Dendritic cell treated with granulocyte-macrophage colony-stimulating factor and Interleukin-4, amounts not matched to agents 40 ng/mL and 50 ng/mL, for 4 days (primary cell): ENCODE measurements around the gene C4BPA.

Source experiments
- H3K27ac Mint-ChIP-seq: one replicate; pipeline ENCODE4 v1.8.0; 2022; ENCODE audit warnings: mild to moderate bottlenecking, mixed read lengths
- H3K27me3 Mint-ChIP-seq: one replicate; pipeline ENCODE4 v1.8.0; 2022; ENCODE audit warnings: mild to moderate bottlenecking, mixed read lengths
- H3K36me3 Mint-ChIP-seq: one replicate; pipeline ENCODE4 v1.8.0; 2022; ENCODE audit warnings: low read depth, mixed read lengths
- H3K4me1 Mint-ChIP-seq: one replicate; pipeline ENCODE4 v1.8.0; 2022; ENCODE audit warnings: low read depth, mixed read lengths
- H3K4me3 Mint-ChIP-seq: one replicate; pipeline ENCODE4 v1.8.0; 2022; ENCODE audit warnings: mild to moderate bottlenecking, moderate library complexity, mixed read lengths
- H3K9me3 Mint-ChIP-seq: one replicate; pipeline ENCODE4 v1.8.0; 2022; ENCODE audit warnings: mixed read lengths
- intact Hi-C: fragments of 100-400 bp; cut with micrococcal nuclease; formaldehyde crosslinking; loops from one replicate; pipeline ENCODE4 v1.15.0; 2022

Gene C4BPA

DNA sequence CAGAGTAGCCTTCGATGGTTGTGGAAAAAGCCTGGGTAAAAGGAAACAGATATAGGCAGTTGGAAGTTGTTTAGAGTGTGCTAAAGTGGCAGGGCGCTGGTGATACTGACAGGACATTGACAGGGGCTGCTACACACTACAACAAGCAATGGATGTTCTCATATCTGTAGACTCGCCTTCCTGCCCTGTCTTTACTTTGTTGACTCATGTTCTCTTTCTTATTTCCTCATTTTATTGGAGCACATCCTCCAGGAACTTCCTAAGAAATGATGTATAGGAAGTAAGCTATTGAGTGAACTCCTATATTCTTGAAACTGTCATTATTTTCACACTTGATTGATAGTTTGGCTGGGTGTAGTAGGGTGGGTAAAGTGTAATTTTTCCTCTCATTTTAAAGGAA lies 51.0 kb downstream of the C4BPA start:
- Mint-ChIP-seq H3K27ac (peak overlapping the region; percentile 31), H3K4me3 (no peak overlapping the region), H3K4me1 (peaks cover 39% of the 10 kb centered on the region), H3K27me3 (no peaks in the 10 kb centered on the region), H3K9me3 (peaks cover 28% of the 10 kb centered on the region), H3K36me3 (peaks cover 10% of the 10 kb centered on the region)
- intact Hi-C loops = loop anchor here (5.0 kb wide), 1 partner anchor 52 kb away; no protein-coding TSS in a partner anchor

DNA sequence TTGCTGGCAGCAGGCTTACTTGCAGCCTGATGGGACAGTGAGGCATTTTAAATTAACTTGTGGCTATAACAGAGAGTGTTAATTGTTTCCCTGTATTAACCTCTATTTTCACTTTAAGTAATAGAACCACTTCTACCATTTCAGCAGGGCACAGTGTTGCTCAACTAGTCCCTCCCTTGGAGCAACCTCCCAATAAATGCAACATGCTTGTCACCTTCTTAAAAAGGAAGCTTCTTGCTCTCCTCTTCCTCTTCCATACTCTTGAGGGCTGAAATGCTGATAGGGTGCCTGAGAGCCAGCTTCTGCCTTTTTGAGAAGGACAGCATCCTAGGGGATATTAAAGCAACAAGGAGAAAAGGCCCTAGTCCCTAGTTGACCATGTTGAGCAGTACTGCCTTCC lies 52.1 kb downstream of the C4BPA start:
- Mint-ChIP-seq H3K36me3 (peaks cover 10% of the 10 kb centered on the region), H3K4me3 (no peak overlapping the region), H3K27me3 (no peaks in the 10 kb centered on the region), H3K4me1 (peaks cover 43% of the 10 kb centered on the region), H3K27ac (peak overlapping the region; percentile 31), H3K9me3 (peaks cover 19% of the 10 kb centered on the region)
- intact Hi-C loops = loop anchor here (5.0 kb wide), 1 partner anchor 51 kb away; no protein-coding TSS in a partner anchor

DNA sequence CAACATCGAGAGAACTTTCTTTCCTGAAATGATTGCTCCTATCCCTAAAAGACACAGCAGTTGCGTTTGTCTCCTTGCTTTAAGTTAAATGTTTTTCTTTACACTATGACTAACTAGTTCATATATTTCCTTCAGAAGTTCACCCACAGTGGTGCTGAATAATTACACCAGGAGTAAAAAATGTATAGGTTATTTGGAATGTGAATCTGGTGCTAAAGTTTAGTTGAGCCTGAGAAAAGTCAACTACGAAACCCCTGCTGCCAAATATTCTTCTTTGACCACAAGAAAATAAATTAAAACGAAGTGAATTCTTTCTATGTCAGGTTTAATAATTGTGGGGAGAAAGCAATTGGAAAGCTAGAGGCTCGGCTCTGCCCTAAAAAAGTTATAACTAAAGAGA lies 52.8 kb downstream of the C4BPA start:
- intact Hi-C loops = loop anchor here (5.0 kb wide), 1 partner anchor 50 kb away; no protein-coding TSS in a partner anchor
- Mint-ChIP-seq H3K27me3 (no peaks in the 10 kb centered on the region), H3K36me3 (peaks cover 2% of the 10 kb centered on the region), H3K4me3 (no peak overlapping the region), H3K4me1 (peaks cover 48% of the 10 kb centered on the region), H3K9me3 (peaks cover 12% of the 10 kb centered on the region), H3K27ac (peak overlapping the region; percentile 31)

DNA sequence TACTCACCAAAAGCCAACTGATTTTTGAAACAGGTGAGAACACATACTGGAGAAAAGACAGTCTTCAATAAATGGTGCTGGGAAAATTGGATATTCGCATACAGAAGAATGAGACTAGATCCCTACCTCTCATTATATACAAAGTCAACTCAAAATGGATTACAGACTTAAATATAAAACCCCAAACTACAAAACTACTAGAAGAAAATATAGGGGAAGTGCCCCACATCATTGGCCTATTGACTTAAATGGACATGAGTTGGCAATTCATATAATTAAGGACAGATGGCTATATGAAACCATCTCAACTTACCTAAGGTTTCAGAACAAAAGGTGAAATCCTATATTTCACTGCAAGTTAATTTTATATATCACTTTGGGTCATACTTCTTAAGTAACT lies 60.1 kb downstream of the C4BPA start:
- Mint-ChIP-seq H3K36me3 (no peaks in the 10 kb centered on the region), H3K9me3 (peaks cover 28% of the 10 kb centered on the region), H3K27ac (no peak overlapping the region), H3K27me3 (no peaks in the 10 kb centered on the region), H3K4me1 (peaks cover 15% of the 10 kb centered on the region), H3K4me3 (no peak overlapping the region)
- intact Hi-C loops = no loop called here

DNA sequence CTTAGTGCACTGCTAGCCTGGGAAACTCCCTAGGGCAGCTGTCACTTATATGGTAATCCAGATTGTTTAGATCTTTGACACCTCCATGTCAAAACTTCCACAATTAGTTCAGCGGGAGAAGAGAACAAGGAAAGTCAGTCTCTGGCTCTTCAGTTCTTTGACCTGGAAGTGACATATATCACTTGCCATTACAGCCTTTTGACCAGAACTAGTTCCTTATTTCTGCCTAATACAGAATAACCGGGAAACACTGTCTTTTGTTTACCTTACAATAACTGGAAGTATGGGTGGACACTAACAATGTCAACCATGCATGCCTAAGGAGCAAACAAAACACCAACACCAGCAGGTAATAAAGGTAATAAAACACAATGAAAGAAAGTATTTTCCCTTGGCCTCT lies 68.3 kb downstream of the C4BPA start:
- no peaks in the 10 kb centered on the region for H3K36me3 Mint-ChIP-seq
- H3K27ac Mint-ChIP-seq = peak overlapping the region; percentile 58
- H3K4me1 Mint-ChIP-seq = peaks cover 17% of the 10 kb centered on the region
- peaks cover 8% of the 10 kb centered on the region for H3K9me3 Mint-ChIP-seq
- H3K4me3 Mint-ChIP-seq = no peak overlapping the region
- intact Hi-C loops = loop anchor here (5.0 kb wide), 1 partner anchor 35 kb away; no protein-coding TSS in a partner anchor
- H3K27me3 Mint-ChIP-seq = no peaks in the 10 kb centered on the region

DNA sequence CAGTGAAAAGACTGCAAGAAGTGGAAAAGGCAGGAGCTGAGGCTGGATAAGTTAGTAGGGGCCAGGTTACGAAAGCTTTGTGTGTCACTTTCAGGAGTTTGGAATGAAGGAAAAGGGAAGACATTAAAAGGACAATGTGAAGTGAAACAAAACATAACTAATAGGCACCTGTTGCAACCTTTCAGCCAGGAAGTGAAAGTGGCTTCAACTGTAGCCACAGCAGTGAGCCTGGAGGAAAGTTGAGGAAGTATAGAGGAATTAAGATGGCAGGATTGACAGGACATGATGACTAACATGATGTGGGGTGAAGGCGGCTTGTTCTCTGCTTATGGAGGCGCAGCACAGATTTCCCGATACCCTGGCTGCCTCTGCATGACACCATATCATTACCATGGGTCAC lies 68.9 kb downstream of the C4BPA start:
- H3K27me3 Mint-ChIP-seq = no peaks in the 10 kb centered on the region
- intact Hi-C loops = loop anchor here (5.0 kb wide), 1 partner anchor 34 kb away; no protein-coding TSS in a partner anchor
- H3K4me1 Mint-ChIP-seq = peaks cover 17% of the 10 kb centered on the region
- peak overlapping the region; percentile 58 for H3K27ac Mint-ChIP-seq
- no peak overlapping the region for H3K4me3 Mint-ChIP-seq
- peaks cover 8% of the 10 kb centered on the region for H3K9me3 Mint-ChIP-seq
- no peaks in the 10 kb centered on the region for H3K36me3 Mint-ChIP-seq

DNA sequence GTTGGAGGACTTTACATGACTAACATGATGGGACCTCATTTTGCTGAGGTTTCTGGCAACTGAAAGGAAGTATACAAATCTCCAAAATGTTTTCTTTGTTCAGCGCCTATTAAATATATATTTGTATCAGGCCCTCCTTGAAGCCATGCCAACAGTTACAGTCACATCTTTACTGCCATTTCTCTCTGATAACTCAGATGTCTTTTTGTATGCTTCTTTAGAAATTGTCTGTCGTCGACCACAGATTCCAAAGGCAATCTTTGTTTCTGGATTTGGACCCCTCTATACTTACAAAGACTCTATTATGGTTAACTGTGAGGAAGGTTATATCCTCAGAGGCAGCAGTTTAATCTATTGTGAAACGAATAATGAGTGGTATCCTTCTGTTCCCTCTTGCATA lies 69.4 kb downstream of the C4BPA start:
- Mint-ChIP-seq H3K27ac (peak overlapping the region; percentile 58), H3K36me3 (no peaks in the 10 kb centered on the region), H3K4me1 (peaks cover 17% of the 10 kb centered on the region), H3K27me3 (no peaks in the 10 kb centered on the region), H3K9me3 (peaks cover 8% of the 10 kb centered on the region), H3K4me3 (no peak overlapping the region)
- intact Hi-C loops = loop anchor here (5.0 kb wide), 1 partner anchor 34 kb away; no protein-coding TSS in a partner anchor

DNA sequence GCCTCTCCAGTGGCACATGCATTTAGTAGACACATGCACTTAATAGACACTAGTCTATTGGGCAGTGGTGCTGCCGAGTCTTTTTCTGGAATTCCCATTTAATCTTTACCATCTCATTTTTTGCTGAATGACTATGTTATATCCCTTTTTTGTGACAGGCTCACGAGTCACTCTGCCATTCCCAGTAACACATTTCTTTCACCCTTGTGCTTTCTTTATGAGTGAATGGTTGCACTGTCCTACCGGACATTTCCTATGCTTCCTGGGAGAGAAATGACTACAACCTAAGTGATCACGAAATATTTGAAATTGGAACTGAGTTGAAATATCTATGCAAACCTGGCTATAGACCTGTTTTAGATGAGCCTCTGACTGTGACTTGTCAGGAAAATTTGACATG lies 70.9 kb downstream of the C4BPA start:
- no peaks in the 10 kb centered on the region for H3K9me3 Mint-ChIP-seq
- no peak overlapping the region for H3K27ac Mint-ChIP-seq
- H3K36me3 Mint-ChIP-seq = no peaks in the 10 kb centered on the region
- peaks cover 17% of the 10 kb centered on the region for H3K4me1 Mint-ChIP-seq
- H3K4me3 Mint-ChIP-seq = no peak overlapping the region
- H3K27me3 Mint-ChIP-seq = no peaks in the 10 kb centered on the region
- intact Hi-C loops = loop anchor here (5.0 kb wide), 1 partner anchor 32 kb away; no protein-coding TSS in a partner anchor

DNA sequence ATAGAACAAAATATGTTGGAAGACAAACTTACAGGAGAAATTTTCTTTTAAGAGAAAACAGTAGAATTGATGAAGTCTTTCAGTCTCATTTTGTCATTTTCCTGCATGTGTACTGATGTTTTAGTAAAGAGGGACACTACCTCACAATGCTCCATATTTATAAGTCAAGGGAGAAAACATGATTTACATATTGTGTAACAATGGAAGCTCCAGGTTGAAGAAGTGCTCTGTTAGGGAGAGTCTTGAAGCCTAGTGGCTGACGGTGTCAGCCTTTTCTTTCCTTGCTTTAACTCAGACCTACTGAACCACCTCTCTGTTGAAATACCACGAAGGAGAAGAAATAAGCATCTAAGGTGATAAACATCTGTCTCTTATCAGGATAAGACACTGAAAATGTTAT lies 75.0 kb downstream of the C4BPA start:
- intact Hi-C loops = no loop called here
- Mint-ChIP-seq H3K27ac (no peak overlapping the region), H3K36me3 (no peaks in the 10 kb centered on the region), H3K9me3 (no peaks in the 10 kb centered on the region), H3K4me3 (no peak overlapping the region), H3K27me3 (peaks cover 4% of the 10 kb centered on the region), H3K4me1 (no peaks in the 10 kb centered on the region)

DNA sequence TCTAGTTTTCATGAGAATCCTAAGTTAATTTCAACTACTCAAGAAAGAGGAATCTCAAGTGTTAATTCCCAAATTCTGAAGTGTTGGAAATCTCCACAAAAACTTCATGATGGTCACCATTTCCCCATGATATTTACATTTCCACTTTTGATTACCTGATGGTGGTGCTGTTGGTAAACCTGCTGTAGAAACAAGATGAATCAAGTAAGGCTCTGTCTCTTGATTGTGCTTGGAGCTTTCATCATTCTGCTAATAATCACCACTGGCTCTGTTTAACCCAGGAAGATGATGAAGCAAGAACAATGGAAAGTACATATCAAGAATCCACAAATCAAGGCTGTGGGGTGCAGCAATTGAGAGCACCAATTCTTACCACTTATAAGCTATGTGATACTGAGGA lies 77.8 kb downstream of the C4BPA start:
- H3K27me3 Mint-ChIP-seq = peaks cover 5% of the 10 kb centered on the region
- no peaks in the 10 kb centered on the region for H3K36me3 Mint-ChIP-seq
- no peak overlapping the region for H3K4me3 Mint-ChIP-seq
- no peak overlapping the region for H3K27ac Mint-ChIP-seq
- H3K9me3 Mint-ChIP-seq = no peaks in the 10 kb centered on the region
- no peaks in the 10 kb centered on the region for H3K4me1 Mint-ChIP-seq
- intact Hi-C loops = no loop called here

DNA sequence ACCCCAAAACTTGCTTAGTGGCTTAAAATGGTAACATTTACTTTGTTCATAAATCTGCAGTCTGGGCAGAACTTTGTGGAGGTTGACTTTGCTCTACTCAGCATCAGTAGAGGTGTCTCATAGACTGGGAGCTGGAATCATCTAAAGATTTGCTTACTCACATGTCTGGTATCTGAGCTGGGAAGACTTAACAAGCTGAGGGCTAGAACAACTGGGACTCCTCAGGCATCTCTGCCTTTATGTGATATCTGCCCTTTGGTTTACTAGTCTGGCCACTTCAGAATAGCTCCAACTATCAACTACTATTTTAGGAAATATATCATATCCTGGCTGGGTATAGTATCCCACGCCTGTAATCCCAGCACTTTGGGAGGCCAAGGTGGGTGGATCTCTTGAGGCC lies 82.5 kb downstream of the C4BPA start:
- H3K36me3 Mint-ChIP-seq = peaks cover 6% of the 10 kb centered on the region
- H3K9me3 Mint-ChIP-seq = no peaks in the 10 kb centered on the region
- H3K27ac Mint-ChIP-seq = no peak overlapping the region
- H3K27me3 Mint-ChIP-seq = peaks cover 5% of the 10 kb centered on the region
- no peak overlapping the region for H3K4me3 Mint-ChIP-seq
- H3K4me1 Mint-ChIP-seq = peaks cover 16% of the 10 kb centered on the region
- intact Hi-C loops = no loop called here

DNA sequence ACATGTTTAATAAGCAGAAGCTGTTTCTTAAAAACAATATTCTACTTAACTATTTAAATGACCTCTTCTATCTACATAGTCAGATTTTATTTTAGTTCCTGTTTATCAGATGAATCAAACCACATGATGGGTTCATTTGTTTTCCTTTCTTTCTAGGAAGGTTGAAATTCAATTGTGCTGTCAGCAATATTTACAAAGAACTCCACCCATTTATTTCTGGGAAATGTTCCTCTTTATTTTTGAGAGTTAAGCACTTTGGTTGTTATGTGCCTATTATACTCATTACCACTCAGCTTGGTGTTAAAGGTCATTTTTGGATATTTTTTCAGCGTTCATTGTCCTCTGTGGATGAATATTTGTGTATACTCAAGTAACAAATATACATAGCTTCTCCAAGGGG lies 84.9 kb downstream of the C4BPA start:
- peaks cover 6% of the 10 kb centered on the region for H3K36me3 Mint-ChIP-seq
- no peaks in the 10 kb centered on the region for H3K9me3 Mint-ChIP-seq
- no peak overlapping the region for H3K4me3 Mint-ChIP-seq
- H3K27ac Mint-ChIP-seq = peak overlapping the region; percentile 65
- intact Hi-C loops = no loop called here
- H3K27me3 Mint-ChIP-seq = peaks cover 2% of the 10 kb centered on the region
- peaks cover 25% of the 10 kb centered on the region for H3K4me1 Mint-ChIP-seq

DNA sequence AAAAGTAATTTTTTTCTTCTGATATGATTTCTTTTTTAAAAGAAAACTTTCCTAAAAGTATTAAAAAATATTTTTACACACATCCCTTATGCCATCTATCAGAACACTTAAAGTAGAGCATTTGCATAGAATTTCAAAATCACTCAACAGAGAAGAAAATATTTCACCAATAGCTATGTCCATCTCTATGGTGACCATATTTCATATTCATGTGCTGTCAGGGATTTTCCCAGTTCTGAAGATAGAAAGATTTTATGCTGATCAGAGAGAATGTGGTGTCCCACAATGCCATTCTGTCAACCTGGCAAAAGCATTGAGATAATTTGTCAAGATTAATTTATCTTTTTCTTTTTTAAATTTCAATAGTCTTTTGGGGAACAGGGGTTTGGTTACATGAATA lies 87.0 kb downstream of the C4BPA start:
- intact Hi-C loops = no loop called here
- H3K27me3 Mint-ChIP-seq = no peaks in the 10 kb centered on the region
- no peaks in the 10 kb centered on the region for H3K9me3 Mint-ChIP-seq
- peaks cover 6% of the 10 kb centered on the region for H3K36me3 Mint-ChIP-seq
- H3K4me3 Mint-ChIP-seq = no peak overlapping the region
- no peak overlapping the region for H3K27ac Mint-ChIP-seq
- peaks cover 25% of the 10 kb centered on the region for H3K4me1 Mint-ChIP-seq

DNA sequence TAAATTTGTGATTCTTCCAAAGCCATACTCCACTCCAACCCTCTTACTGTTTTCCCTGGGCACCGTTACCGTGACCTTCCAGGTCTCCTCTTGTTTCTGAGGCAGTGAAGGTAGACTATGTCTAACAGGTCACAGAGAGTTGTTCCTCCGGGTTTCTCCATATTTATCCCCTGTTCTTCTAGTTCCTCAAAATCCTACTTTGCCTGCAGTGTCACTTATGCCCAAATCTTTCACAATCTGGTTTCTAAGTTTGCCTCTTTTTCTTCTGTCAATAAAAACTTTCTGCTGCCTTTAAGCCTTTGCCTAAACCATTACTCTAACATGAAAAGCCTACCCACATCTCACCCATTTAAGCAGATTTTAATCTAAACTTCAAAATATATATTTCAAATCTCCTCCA lies 87.7 kb downstream of the C4BPA start:
- Mint-ChIP-seq H3K27me3 (no peaks in the 10 kb centered on the region), H3K9me3 (no peaks in the 10 kb centered on the region), H3K36me3 (peaks cover 6% of the 10 kb centered on the region), H3K4me1 (peaks cover 25% of the 10 kb centered on the region), H3K27ac (peak overlapping the region; percentile 36), H3K4me3 (no peak overlapping the region)
- intact Hi-C loops = no loop called here

DNA sequence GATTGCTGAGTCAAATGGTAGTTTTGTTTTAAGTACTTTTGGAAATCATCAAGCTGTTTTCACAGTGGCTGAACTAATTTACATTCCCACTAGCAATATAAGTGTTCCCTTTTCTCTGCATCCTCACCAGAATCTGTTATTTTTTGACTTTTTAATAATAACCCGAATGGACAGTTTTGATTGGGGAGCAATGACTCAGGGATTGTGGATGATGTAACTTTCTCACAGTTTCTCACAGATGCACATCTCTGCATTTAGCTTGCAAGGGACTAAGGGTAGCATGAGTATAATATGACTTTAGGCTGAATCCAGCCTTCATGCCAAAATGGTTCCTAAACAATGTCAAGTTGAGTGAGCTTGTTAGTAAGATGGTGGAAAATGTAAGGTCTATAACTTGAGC lies 90.2 kb downstream of the C4BPA start:
- no peaks in the 10 kb centered on the region for H3K36me3 Mint-ChIP-seq
- no peaks in the 10 kb centered on the region for H3K9me3 Mint-ChIP-seq
- no peak overlapping the region for H3K4me3 Mint-ChIP-seq
- no peak overlapping the region for H3K27ac Mint-ChIP-seq
- H3K27me3 Mint-ChIP-seq = peaks cover 11% of the 10 kb centered on the region
- peaks cover 19% of the 10 kb centered on the region for H3K4me1 Mint-ChIP-seq
- intact Hi-C loops = no loop called here
